ENCODE measurements around the gene IL1R2.
"Not testable (repeated sequence)": the region's sequence is repeated elsewhere in the genome, so short reads cannot be mapped to it uniquely, and the experiment has no call there.

Gene IL1R2

GRCh38 chr2:101998896-101999789, 7.4 kb downstream of the IL1R2 start:
- no peak for DNase-seq (ENCODE audit: low read depth)

GRCh38 chr2:102000012-102000411, 8.3 kb downstream of the IL1R2 start:
- DNase-seq (ENCODE audit: low read depth), result no peak

- no peak for DNase-seq (ENCODE audit: low read depth)
These were observed 9.3 kb downstream of the IL1R2 start for GRCh38 chr2:102000813-102001766.

- DNase-seq (ENCODE audit: low read depth), result no peak
These were observed 10.0 kb downstream of the IL1R2 start for GRCh38 chr2:102001767-102002142.

GRCh38 chr2:102002228-102002627, 10.5 kb downstream of the IL1R2 start:
- no peak for DNase-seq (ENCODE audit: low read depth)

GRCh38 chr2:102002909-102003308, 11.1 kb downstream of the IL1R2 start:
- DNase-seq (ENCODE audit: low read depth), result not testable (repeated sequence)

- DNase-seq (ENCODE audit: low read depth), result no peak
These were observed 11.9 kb downstream of the IL1R2 start for GRCh38 chr2:102003696-102004095.

- no peak for DNase-seq (ENCODE audit: low read depth)
These were observed 12.8 kb downstream of the IL1R2 start for GRCh38 chr2:102004581-102004980.

GRCh38 chr2:102005449-102005848, 13.7 kb downstream of the IL1R2 start:
- no peak for DNase-seq (ENCODE audit: low read depth)

- DNase-seq (ENCODE audit: low read depth), result no peak
These were observed 14.5 kb downstream of the IL1R2 start for GRCh38 chr2:102005989-102006885.

GRCh38 chr2:102006886-102007278, 15.1 kb downstream of the IL1R2 start:
- no peak for DNase-seq (ENCODE audit: low read depth)

GRCh38 chr2:102008490-102008889, 16.7 kb downstream of the IL1R2 start:
- no peak for DNase-seq (ENCODE audit: low read depth)

GRCh38 chr2:102009557-102009956, 17.8 kb downstream of the IL1R2 start:
- DNase-seq (ENCODE audit: low read depth), result no peak

GRCh38 chr2:102010902-102011301, 19.1 kb downstream of the IL1R2 start:
- DNase-seq (ENCODE audit: low read depth), result no peak

- no peak for DNase-seq (ENCODE audit: low read depth)
These were observed 20.4 kb downstream of the IL1R2 start for GRCh38 chr2:102012061-102012614.

GRCh38 chr2:102013206-102014040, 21.7 kb downstream of the IL1R2 start:
- no peak for DNase-seq (ENCODE audit: low read depth)

GRCh38 chr2:102014041-102014345, 22.2 kb downstream of the IL1R2 start:
- DNase-seq (ENCODE audit: low read depth), result no peak

GRCh38 chr2:102015399-102015798, 23.6 kb downstream of the IL1R2 start:
- DNase-seq (ENCODE audit: low read depth), result no peak

- DNase-seq (ENCODE audit: low read depth), result no peak
These were observed 24.7 kb downstream of the IL1R2 start for GRCh38 chr2:102016399-102016955.

GRCh38 chr2:102018823-102019445, 27.2 kb downstream of the IL1R2 start:
- no peak for DNase-seq (ENCODE audit: low read depth)

Data from stimulated activated CD8-positive, alpha-beta memory T cell treated with anti-CD3 and anti-CD28 coated beads, Interleukin-4, amount 100 ng/mL, for 24 hours (primary cell).